Suppressor macrophage treated with lipopolysaccharide for 4 hours (primary cell): ENCODE data around the gene HMGA1.

Source experiments
- DNase-seq: peaks from one replicate; pipeline ENCODE4 v3.0.0-alpha.2; 2020

The HMGA1 gene, protein sequence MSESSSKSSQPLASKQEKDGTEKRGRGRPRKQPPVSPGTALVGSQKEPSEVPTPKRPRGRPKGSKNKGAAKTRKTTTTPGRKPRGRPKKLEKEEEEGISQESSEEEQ

DNA sequence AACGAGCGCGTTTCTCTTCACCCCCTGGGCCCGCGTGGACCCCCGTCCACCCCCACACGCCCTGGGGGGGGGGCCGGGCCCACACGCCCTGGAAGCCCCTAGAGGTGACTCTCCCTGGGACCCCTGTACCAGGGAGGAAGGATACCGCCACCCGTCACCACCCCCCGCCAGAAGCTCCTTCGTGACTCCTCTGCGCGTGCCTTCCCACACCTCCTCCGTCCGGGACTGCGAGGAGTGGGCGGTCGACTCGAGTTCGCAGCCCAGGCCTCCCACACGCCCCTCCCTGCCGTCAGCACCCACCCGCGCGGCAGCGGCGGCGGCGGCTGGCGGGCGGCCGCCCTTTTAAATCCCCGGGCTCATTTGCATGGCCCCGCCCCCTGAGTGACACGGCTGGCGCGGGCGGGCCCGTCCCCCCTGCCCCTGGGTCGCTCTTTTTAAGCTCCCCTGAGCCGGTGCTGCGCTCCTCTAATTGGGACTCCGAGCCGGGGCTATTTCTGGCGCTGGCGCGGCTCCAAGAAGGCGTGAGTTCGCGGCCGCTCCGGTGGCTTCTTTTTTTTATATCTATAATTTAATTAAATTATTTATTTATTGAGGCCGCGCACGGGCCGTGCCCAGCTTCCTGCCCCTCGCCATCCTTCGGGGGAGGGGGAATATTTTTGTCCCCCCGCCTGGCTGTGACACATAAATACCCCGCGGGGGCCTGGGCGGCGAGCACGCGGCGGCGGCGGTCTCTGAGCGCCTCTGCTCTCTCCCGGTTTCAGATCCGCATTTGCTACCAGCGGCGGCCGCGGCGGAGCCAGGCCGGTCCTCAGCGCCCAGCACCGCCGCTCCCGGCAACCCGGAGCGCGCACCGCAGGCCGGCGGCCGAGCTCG is at the start of gene HMGA1:
Gene HMGA1 (plus strand): TSS at position 431 of the 873 bp plus-strand sequence. CDS start 3,908 bp downstream, outside the sequence.
- DNase-seq: peak; percentile 88

DNA sequence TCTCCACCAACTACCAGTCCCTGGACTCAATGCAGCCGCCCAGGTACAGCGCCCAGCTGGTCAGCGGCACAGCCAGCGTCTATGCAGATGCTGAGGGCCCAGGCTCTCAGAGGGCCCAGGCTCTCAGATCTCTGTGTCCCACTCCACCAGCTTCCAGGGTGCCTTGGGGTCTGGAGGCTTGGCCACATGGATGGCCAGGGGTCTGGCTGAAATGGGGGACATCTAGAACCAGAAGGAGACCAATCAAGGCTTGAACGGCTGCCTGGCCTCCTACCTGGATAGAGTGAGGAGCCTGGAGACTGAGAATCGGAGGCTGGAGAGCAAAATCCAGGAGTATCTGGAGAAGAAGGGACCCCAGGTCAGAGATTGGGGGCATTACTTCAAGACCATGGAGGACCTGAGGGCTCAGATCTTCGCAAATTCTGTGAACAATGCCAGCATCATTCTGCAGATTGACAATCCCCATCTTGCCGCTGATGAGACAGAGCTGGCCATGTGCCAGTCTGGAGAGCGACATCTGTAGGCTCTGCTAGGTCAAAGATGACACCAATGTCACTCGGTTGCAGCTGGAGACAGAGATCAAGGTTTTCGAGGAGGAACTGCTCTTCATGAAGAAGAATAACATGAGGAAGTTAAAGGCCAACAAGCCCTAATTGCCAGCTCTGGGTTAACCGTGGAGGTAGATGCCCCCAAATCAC is 46.7 kb upstream of the HMGA1 start:
- peak; percentile 75 for DNase-seq

DNA sequence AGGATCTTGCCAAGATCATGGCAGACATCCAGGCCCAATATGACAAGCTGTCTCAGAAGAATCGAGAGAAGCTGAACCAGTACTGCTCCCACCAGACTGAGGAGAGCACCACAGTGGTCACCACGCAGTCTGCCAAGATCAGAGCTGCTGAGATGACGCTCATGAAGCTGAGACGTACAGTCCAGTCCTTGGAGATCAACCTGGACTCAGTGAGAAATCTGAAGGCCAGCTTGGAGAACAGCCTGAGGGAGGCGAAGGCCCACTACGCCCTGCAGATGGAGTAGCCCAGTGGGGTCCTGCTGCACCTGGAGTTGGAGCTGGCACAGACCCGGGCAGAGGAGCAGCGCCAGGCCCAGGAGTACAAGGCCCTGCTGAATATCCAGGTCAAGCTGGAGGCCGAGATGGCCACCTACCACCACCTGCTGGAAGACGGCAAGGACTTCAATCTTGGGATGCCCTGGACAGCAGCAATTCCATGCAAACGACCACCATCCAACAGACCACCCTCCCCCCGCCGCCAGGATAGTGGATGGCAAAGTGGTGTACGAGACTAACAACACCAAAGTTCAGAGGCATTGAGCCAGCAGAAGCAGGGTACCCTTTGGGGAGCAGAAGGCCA is 46.1 kb upstream of the HMGA1 start:
- no peak for DNase-seq

DNA sequence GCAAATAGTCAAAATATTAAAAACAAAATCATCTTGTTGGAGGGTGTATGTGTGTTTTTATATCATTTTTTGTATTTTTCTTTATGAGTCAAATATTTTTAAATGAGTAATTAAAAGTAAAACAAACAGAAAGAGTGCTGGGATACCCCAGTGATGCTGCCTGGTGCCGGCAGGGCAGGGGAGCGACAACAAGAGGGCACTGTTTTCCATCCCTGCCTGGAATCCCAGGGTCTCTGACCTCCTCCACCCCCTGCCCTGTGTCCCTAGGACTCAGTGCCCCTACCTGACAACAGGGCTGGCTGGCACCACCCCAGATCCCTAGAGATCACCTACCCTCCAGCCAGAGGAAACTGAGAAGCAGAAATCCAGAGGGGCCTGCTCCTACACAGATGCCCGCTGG is 41.9 kb upstream of the HMGA1 start:
- DNase-seq: no peak

DNA sequence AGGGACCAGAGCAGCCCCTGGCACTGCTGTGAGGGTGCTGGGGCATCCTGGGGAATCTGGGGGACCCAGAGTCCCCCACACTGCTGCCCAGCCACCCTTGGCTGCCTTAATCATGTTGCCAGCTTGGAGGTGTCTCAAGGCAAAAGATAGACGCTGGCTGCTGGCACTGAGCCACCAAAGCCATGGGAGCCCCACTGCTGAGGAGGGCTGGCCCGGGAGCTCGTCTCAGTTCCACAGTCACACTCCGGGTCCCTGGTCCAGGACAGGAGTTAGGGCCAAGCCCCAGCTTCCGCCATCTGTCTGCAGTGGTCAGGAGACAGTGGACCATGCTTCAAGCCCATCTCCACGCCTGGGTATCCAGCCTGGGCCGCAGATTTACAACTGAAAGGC is 41.0 kb upstream of the HMGA1 start:
- DNase-seq: no peak

DNA sequence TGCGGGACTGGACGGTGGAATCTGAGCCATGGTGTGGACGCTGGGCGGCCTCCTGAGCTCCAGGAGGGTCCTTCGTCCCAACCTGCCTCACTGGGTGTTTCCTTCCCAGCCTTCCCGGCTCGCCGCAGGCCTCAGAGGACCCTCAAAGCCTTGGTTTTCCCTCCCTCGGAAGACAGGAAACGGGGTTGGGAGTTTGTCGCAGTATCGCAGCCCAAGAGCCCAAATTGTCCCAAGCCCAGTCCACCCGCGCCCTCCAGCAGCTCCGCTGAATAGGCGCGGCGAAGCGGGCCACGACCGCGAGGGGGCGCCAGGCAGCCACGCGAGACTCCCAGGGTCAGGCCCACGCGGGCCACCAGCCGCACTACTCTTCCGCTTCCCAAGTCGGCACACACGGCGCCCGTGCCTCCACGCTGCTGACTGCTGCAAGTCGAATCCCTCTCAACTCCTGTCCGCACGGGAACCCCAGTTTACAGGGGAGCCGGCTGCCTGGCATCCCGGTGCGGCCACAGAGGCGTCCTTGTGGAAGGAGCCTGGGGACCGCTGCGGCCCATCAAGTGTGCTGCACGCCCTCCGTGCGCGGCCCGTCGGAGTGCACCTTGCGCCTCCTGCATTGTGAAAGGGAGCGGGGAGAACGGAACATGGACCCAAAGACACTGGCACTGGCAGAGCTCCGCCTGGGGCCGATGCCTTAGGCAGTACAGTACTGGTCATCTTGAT is 40.4 kb upstream of the HMGA1 start:
- peak; percentile 94 for DNase-seq

DNA sequence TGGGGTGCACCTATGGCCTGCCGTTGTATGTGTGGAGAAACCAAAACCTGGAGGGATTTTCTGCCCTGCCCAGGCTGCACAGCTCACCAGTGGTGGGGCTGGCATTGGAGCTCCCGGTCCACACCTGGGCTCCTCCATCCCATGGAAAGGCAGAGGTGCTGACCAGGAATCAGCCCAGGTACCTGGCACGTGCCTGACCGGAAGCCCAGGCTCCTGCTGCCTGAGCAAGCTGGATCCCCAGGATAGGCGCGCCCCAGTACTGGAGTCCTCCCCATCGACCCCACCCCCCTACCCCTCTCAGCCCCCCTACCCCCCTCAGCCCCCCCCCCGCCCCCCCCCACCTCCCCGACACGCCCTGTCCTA is 39.9 kb upstream of the HMGA1 start:
- no peak for DNase-seq

DNA sequence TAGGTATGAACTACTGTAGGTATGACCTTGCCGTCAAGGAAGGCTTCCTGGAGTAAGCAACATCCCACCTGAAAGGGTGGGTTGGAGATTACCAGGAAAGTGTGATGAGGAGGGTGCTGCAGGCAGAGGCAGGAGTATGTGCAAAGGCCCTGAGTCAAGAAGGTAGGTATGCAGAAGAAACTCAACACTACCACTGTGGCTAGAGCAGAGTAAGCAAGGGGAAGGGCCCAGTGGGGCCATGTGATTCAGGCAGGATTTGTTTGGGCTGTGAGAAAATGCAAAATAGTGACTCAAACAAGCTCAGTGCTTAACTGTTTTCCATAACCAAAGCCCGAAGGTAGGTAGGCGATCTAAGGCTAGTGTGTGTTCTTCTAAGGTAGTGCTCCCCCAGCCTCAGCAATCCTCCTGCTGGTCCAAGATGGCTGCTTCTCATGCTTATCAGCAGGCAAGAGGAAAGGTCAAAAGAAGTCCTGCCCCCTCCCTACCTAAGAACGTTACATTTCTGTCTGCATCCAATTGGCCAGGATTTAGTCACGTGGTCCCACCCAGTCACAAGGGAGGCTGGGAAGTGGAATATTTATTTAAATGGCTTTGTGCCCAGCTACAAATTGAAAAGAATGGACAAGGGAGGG is 36.2 kb upstream of the HMGA1 start:
- DNase-seq: no peak

DNA sequence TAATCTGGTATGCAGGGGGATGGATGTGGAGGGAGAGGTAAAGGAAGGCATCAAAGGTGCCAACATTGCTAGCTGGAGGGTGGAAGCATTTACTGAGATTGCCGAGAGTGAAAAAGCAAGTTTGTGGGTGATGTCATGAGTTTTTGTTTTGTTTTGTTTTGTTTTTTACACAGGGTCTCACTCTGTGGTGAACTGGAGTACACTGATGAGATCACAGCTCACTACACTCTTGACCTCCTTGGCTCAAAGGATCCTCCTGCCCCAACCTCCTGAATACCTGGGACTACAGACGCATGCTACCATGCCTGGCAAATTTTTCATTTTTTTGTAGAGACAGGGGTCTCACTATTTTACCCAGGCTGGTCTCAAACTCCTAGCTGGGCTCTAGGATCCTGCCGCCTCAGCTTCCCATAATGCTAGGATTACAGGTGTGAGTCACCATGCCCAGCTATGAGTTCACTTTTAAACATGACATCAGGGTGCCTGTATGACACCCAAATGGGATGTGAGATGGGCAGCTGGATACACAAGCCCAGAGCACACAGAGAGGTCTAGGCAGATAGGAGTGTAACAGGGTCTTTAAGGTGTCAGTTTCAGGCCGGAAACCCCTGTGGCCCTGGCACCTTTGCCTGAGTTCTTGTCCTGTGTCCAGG is 35.1 kb upstream of the HMGA1 start:
- DNase-seq: no peak

DNA sequence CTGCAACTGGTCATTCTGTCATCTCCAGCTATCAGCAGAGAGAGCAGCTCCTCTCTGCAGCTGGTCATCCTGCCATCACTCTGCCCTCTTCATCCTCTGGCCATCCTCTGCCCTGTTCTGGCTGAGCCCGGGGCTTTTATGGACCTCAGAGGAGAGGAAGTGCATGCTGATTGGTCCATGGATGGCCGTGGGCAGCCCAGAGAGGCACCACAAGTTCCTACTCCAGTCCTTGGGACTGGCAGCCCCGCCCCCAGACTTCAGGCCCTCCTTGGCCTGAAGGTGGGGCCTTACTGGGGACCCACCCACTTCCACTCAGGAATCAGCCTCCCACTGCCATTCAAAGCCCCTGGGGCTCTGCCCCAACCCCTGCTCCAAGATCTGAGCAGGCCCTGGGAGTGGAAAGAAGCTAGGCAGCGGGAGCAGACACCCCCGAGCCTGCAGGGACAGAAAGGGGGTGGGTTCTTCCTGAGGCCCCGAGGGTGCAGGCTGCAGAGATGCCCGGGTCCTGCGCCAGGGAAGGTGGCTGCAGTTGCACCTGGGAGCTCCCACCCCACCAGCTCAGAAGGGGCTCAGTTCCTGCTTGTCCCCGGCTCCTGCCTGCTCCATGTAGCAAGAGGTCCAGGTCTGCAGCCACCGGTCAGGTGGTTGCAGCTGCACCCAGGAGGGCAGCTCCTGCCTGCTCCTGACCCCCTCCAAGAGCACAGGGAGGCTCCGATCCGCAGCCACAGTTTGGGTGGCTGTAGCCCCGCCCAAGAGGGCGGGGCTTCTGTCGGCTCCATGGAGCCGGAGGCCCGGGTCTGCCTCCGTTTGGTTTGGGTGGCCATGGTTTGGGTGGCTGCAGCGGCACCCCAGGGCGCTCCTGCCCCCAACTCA is 34.1 kb upstream of the HMGA1 start:
- DNase-seq: no peak

DNA sequence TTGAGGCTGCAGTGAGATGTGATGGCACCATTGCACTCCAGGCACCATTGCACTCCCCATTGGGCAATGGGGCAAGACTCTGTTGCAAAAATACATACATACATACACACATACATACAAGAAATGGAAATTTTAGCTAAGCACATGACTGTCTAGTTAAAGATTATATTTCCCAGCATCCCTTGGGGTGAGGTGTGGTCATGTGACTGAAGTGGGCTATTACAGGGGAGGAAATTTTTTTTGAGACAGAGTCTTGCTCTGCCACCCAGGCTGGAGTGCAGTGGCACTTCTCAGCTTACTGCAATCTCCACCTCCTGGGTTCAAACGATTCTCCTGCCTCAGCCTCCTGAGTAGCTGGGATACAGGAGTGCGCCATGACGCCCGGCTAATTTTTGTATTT is 32.0 kb upstream of the HMGA1 start:
- DNase-seq: no peak

DNA sequence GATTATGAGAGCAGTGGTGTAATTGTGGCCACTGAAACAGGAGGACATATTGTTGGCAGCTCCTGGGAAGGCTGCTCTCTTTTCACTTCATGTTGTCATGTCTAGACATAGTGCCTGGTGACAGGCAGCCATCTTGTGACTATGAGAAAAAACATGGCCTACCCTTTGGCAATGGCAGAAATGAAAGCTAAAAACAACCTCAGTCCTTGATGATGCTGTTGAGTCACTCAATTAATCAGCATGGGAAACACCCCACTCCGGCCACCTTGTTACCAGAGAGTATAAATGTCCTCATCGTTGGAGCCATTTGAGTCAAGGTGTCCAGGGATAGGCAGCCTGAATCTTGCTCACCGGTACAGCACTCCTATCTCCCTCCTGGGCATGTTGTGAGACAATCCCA is 31.2 kb upstream of the HMGA1 start:
- DNase-seq: peak; percentile 69

DNA sequence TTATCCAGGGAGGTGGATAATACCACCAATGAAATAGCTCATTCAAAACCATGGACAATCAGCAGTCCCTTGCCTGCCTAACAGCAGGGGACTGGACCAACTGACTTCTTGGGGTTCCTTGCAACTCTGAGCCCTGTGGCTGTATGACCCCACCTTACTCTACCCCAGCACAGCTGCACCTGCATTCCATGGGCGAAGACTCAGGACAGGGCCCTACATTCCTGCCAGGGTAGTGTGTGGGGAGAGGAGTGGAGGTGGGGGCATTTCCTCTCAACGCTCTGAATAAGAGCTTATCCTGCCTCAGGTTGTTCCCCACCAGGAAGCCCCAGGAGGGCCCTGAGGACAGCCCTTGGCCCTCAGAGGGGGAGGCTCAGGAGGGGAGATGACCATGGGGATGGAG is 30.8 kb upstream of the HMGA1 start:
- DNase-seq: no peak

DNA sequence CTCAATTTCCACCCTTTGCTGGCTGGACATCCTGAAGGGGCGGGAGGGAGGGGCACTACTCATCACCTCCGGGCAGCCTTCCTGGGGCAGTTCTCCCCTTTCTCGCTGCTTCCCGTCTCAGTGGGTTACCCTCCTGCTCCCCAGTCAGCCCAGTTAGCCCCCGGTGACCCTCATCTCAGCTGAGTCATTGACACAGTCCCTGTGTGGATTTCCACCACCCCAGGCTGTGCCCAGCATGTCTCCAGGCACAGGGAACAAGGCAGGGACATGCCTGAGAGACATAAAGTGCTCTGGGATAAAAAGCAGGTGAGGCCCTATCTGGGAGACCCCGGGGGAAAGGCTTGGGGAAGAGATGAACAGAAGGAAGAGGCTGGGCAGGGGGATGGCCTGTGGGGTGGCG is 29.9 kb upstream of the HMGA1 start:
- DNase-seq: no peak

DNA sequence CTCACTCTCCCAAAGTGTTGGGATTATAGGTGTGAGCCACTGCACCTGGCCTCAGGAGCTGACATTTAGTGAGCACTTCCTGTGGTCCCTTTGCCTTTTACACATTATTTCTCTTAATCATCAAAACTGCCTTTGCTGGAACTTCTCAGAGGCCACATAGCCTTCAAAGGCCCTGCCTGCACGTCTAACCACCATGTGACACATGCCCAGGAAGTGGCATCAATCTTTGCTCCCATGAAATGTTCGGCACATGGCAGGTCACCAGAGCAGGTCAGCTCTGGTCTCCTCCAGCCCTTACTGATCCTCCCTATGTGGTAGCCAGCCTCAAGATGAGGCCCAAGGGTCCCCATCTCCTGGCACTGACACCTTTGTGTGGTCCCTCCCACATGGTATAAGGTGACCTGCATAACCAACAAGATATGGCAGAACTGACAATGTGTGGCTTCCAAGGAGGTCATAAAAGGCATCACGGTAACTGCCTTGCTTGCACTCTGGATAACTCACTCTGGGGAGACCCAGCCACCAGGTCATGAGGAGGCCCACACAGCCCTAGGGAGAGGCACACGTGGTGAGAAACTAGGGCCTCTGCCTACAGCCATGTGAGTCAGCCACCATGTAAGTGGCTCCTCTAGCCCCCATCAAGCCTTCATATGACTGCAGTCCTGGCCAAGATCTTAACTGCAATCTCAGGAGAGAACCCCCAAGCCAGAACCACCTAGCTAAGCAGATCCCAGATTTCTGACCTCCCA is 28.8 kb upstream of the HMGA1 start:
- DNase-seq: peak; percentile 35

DNA sequence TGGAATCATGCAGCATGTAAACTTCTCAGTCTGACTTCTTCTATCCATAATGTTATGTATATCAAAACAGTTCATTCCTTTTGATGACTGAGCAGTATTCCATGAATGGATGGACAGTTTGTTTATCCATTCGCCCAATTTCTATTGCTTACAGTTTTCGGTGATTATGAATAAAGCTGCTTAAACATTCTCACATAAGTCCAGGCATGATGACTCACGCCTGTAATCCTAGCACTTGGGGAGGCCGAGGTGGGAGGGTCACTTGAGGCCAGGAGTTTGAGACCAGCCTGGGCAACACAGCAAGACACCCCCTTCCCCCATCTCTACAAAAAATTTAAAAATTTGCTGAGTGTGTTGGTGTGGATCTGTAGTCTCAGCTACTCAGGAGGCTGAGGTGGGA is 22.9 kb upstream of the HMGA1 start:
- no peak for DNase-seq

DNA sequence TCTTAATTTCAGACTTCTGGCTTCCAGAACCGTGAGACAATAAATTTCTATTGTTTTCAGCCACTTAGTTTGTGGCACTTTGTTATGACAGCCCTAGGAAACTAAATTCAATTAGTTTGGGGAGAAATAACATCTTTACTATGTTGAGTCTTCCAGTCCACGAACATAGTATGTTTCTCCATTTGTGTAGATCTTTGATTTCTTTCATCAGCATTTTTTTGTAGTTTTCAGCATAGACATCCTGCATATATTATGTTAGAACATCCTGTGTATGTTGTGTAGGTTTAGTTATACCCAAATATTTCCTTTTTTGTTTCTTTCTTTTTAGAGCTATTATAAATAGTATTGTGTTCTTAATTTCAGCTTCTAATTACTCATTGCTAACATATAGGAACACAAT is 18.0 kb upstream of the HMGA1 start:
- DNase-seq: no peak

DNA sequence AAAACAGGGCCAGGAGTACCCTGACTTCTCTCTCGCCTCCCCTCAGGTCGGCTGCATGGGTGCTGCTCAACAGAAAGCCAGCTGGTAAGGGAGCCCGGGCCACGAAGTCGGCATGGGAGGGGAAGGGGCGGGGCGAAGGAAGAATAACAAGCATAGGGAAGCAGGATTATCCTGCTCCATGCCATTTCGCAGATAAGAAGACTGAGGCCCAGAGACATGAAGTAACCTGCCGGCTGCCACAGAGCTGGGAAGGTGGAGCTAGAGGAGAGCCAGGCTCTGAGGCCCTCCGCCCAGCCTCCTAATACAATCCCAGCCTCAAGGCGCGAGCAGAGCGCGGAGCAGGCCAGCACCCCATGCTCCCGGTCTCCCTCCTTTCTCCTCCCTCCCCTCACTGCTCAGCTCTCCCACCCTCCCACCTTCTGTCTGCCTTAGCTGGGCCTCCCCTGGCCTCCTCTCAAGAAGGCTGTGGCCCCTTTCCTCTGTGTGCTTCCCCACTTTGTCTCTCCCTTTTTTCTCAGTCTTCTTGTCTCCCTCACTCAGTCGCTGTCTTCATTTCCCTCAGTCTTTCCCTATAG is 13.2 kb upstream of the HMGA1 start:
- DNase-seq: no peak

DNA sequence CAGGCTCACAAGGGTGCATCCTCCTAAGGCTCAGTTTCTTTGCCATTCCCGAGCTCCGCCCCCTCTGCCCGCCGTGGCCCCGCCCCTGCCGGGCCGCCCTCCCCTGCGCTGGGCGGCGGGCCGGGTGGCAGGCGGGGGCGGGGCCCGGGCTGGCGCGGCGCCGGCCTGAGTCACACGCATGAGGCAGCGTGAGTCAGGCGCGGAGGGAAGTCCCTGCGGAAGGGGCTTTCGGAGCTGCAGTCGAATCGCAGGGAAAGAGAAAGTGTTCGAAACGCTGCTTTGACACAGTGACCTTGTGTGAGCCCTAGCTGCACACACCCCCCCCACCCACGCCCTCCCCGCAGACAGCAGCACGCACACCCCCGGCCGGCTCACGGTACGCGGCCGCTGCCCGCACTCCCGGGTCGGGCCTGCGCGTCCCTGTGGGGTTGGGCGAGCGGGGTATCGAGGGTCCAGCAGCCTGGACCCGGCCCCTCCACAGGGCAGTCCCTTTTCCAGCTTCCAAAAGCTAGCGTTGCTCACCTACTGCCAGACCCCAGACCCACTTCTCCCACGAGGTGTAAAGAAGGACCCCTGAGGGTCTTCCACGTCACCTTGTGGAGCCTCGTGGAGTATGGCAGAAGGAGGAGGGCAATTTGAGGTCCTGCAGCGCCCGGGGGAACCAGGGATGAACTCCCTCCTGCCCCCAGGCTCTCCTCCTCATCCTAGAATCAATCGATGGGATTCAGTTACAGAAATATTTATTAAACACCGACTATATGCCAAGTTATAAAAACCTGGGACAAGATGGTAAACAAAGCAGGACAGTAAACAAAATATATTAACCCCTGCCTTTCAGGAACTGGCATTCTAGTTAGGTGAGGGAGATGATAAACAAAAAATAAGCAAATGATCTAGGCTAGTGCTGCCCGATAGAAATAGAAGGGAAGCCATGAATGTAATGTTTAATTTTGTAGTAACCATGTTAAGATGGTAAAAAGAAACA is 12.4 kb upstream of the HMGA1 start:
- DNase-seq: peak; percentile 99
